Astrocyte of the spinal cord (primary cell): ENCODE results near the gene DLX2.
A peak's percentile ranks its signal among the peaks of the same experiment; 100 is the strongest.

Experiments
- DNase-seq: peaks from one replicate; pipeline ENCODE4 v3.0.0; 2011; ENCODE audit warnings: low read depth, low spot score
- H3K4me3 ChIP-seq: 2 replicates; pipeline ENCODE4 v1.5.1; 2011; ENCODE audit warnings: low read depth, mild to moderate bottlenecking, low read length, moderate library complexity
- in situ Hi-C: cut with HindIII; loops from 2 replicates; pipeline ENCODE4 v1.10.0; 2017; ENCODE audit warnings: low sequenced_read_pairs
- TF ChIP-seq, protein P1 (sequence below): IDR thresholded peaks from 2 replicates; pipeline ENCODE4 v1.5.1; 2012; ENCODE audit warnings: low read depth, mild to moderate bottlenecking, low read length, inconsistent platforms

Gene DLX2

DNA sequence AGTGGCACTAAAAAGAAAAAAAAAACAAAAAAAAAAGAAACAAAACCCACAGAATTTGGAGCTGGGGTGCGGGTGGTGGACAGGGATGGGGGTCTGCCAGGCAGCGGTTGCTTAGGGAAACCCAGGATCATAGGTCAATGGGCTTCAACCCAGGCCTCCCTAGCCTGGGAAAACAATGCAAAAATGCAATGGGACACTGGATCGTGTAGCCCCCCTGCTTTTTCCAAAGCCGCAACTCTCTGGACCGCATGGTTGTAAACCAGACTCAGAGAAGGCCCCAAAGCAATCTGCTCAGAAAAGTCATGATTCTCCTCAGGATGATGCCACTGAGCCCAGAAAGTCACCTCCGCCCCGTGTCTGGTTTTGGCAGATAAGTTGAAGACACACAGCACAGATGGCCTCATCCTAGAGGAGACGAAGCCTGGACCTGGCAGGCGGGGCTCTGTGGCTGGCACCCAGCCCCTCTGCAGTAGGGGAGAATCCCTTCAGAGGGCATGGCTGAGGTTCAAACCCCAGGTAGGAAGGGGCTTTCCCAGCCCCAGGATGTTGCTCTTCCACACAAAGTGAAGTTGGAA is 5.1 kb downstream of the DLX2 start:
- TF ChIP-seq, protein P1, sequence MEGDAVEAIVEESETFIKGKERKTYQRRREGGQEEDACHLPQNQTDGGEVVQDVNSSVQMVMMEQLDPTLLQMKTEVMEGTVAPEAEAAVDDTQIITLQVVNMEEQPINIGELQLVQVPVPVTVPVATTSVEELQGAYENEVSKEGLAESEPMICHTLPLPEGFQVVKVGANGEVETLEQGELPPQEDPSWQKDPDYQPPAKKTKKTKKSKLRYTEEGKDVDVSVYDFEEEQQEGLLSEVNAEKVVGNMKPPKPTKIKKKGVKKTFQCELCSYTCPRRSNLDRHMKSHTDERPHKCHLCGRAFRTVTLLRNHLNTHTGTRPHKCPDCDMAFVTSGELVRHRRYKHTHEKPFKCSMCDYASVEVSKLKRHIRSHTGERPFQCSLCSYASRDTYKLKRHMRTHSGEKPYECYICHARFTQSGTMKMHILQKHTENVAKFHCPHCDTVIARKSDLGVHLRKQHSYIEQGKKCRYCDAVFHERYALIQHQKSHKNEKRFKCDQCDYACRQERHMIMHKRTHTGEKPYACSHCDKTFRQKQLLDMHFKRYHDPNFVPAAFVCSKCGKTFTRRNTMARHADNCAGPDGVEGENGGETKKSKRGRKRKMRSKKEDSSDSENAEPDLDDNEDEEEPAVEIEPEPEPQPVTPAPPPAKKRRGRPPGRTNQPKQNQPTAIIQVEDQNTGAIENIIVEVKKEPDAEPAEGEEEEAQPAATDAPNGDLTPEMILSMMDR: no peak
- no peak for DNase-seq
- in situ Hi-C loops: no loop called here
- H3K4me3 ChIP-seq: no peak overlapping the region

DNA sequence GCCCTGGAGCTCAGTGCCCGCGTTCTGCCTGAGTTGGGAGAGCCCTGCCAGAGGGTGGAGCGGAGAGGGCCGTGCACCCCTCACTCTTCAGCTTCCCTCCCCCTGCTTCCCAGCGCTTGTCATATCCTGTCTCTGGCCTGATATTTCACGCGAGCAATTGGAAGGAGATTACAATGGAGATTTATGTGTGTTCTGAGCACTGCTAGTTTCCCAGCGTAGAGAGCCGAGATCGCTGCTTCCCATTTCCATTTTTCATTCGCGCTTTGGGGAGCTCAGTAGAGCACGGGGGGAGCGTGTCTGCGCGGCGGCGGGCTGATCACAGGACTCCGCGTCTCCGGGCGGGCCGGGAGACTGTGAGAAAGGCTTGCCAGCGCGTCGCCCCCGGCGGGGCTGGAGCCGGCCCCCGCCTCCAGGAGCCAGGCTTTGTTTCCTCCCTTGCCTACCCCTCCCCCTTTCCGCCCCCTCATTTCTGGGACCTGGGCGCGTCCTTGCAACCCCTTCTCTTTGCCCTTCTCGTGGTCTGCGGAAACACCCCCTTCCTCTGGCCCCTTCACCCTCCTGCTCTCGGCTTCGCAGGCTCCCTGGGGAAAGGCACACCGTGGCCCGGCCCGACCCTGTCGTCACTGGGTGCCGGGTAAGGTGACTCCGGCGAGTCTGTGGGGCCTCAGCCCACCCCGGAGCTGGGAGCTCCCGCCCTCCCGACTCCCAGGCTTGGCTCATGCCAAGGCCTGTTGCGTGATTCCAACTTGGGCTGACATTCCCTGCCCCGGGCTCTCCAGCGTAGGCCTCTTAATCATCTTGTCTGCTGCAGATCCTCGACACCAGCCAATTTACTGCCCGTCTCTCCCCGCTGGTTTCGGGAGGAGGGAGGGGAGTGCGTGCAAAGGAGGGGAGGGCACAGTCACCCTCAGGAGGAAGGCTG is 5.8 kb downstream of the DLX2 start:
- no peak for DNase-seq
- TF ChIP-seq, protein P1: no peak
- H3K4me3 ChIP-seq: peak overlapping the region; percentile 30
- in situ Hi-C loops: no loop called here

DNA sequence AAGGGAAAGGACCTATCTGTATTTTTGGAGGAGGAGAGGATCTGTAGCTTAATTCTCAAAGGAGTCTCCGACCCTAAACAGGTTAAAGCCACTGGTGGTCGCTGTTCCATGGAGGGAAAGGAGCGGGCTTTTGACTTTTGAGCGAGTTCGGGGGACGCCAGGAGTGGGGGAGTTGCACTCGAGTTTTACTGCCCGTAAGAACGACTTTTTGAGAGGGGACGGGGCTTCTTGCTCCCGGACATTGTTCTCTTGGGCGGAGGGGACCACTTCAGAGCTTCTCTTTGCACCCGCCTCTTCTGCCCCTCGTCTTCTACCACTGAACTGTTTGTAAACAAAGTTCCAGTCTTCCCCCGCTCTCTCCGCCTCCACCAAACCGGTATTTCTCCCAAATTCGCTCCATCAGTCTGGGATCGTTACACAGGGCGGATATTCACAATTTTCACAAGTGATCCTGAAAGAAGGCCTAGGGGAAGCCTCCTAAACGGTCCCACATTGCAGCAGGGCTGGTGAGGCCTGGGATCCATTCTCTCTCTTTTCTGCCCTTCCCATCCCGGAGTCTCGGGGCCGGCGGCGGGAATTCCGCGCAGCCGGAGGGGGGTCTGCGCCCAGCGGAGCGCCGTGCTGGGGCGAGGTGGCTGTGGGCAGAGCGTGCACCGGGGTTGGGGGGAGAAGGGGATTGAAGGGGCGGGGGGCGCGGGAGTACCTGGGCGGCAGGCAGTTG is 6.6 kb downstream of the DLX2 start:
- in situ Hi-C loops: no loop called here
- TF ChIP-seq, protein P1: peak; percentile 32
- peak overlapping the region; percentile 41 for H3K4me3 ChIP-seq
- no peak for DNase-seq

DNA sequence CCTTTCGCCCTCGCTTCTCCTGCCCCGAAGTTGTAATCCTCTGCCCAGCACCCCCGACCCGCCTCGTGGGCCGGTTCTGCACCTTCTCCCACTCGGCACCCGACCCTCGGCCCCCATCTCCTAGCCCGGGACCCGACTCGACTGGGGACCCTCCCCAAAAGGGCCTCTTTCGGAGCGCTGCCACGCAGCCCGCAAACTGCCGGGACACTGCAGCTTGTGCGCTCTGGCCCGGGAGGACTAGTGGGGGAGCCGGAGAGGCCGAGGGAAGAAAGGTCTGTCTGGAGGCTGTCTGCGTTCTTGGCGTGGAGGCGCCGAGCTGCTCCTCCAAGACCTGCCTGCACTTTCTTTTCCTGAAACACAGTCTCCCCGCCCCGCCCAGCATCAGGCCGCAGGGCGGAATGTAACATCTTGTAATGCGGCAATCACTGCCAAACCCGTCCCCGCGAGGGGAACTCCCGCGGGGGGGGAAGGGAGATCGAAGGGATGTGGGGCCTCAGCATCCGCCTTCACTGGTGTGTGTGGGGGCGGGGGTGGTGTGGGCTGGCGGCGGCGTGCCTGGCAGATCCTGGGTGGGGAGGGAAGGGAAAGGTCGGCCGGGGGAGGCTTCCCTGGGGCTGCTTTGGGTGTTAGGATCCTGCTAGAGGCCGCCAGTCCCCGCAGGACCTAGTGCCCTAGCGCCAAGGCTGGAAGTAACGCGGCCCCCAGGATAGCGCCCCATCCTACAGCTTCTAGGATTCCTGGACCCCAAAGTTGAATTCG is 7.4 kb downstream of the DLX2 start:
- DNase-seq: peak; percentile 59
- H3K4me3 ChIP-seq: peak overlapping the region; percentile 41
- TF ChIP-seq, protein P1: no peak
- in situ Hi-C loops: no loop called here

DNA sequence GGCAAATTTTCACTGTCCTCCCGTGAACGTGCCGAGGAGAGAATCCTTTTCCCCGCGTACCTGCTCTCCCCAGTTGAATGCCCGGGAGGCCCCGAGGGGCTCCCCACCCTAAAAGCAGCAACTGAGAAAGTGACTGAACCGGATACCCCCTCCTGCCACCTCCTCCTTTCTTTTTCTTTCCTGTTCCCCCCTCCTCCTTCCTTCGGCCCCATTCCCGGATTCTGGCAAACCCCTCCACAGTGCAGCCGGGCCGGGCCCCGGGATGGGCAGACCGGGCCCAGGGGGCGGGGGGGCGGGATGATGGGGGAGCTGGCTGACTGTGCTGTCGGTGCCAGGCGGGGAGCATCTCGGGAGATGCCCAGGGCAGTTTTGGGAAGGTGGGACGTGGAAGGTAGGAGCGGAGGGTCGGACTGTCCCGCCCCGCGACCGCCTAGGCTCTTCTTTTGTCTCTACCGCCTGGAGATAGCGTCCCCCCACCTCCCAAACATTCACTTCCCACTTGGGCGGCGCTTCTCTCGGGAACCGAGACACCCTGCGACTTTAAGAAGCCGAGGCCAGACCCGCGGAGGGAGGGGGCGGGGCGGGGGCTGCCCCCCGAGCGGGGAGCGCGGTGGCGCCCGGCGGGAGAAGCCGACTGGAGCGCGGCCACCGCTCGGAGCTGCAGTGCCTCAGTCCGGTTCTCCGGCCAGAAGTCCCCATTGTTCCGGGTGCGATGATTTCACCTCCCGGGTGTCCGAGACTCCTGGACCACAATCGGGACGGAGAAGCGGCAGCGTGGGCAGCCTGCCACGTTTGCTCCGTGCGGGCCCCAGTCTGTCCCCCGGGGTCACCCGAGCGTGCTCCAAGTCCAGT is 8.2 kb downstream of the DLX2 start:
- no peak for DNase-seq
- peak overlapping the region; percentile 41 for H3K4me3 ChIP-seq
- in situ Hi-C loops: no loop called here
- TF ChIP-seq, protein P1: no peak
